Gastroesophageal sphincter (tissue), 4 donors: ENCODE data around the gene AK8. TPM values are rescaled to one million over a fixed set of nuclear protein-coding genes. Genes with fewer than 3 reads are reported as not detected.

ENCODE experiments used
- ATAC-seq: fragments of 150-250 bp; one replicate; pipeline ENCODE4 v1.9.1; 2016; ENCODE audit warnings: mild to moderate bottlenecking, moderate library complexity
- H3K27ac ChIP-seq, 4 donors: fragments of 200-600 bp; sonication (generic) in 3 of 4; 1 replicate in 3 of 4; 2 replicates in 1 of 4; pipeline ENCODE4 v1.5.1; 2016 to 2019
- H3K27me3 ChIP-seq: fragments of 200-600 bp; sonication (generic); one replicate; pipeline ENCODE4 v1.5.1; 2019
- H3K36me3 ChIP-seq, 2 donors: fragments of 200-600 bp; sonication (generic); one replicate each; pipeline ENCODE4 v1.5.1; 2019; ENCODE audit warnings: control low read depth in 1 of 2
- H3K4me1 ChIP-seq, 3 donors: fragments of 200-600 bp; sonication (generic); 1 replicate in 2 of 3; 2 replicates in 1 of 3; pipeline ENCODE4 v1.5.1; 2016 to 2019; ENCODE audit warnings: control low read depth in 2 of 3
- H3K4me3 ChIP-seq, 2 donors: fragments of 200-600 bp; sonication (generic); one replicate each; pipeline ENCODE4 v1.5.1; 2019; ENCODE audit warnings: mild to moderate bottlenecking in 1 of 2, moderate library complexity in 1 of 2
- H3K9me3 ChIP-seq, 3 donors: fragments of 200-600 bp; sonication (generic); one replicate each; pipeline ENCODE4 v1.5.1; 2017 to 2019; ENCODE audit warnings: control low read depth in 2 of 3
- EP300 ChIP-seq: sonication (generic); formaldehyde crosslinking; IDR thresholded peaks from one replicate; pipeline ENCODE4 v1.6.1; 2017; ENCODE audit warnings: antibody characterized with exemption, mild to moderate bottlenecking
- POLR2A ChIP-seq, 2 donors: fragments of 450-650 bp; IDR thresholded peaks; one replicate each; pipeline ENCODE4 v1.6.1; 2017; ENCODE audit warnings: antibody characterized with exemption in 2 of 2, mild to moderate bottlenecking in 2 of 2, moderate library complexity in 1 of 2
- POLR2AphosphoS5 ChIP-seq: sonication (generic); formaldehyde crosslinking; IDR thresholded peaks from one replicate; pipeline ENCODE4 v1.6.1; 2017; ENCODE audit warnings: antibody characterized with exemption
- WGBS, 2 donors: methylation state at CpG; one replicate each; pipeline ENCODE4 v1.1.5; 2018; ENCODE audit warnings: low coverage in 1 of 2; 5-methylcytosine and 5-hydroxymethylcytosine counted together
- total RNA-seq, 4 donors: library from RNA; depleted of rRNA; stranded (reverse); fragments of >200 nt; gene quantifications; one replicate each; pipeline ENCODE4 v1.1.0, GENCODE V29; 2016
- TF ChIP-seq, protein P1 (sequence below), 4 experiments: fragments of 200-600 bp in 2 of 4; fragments of 450-650 bp in 2 of 4; sonication (generic) in 1 of 4; IDR thresholded peaks; one replicate each; pipeline ENCODE4 v1.5.1; 2017 to 2019; ENCODE audit warnings: antibody characterized with exemption in 4 of 4, mild to moderate bottlenecking in 2 of 4, moderate library complexity in 2 of 4

Gene AK8
- total RNA-seq, 4 donors from 2014 or later, result 0.31 to 0.81 (median 0.63) TPM

DNA sequence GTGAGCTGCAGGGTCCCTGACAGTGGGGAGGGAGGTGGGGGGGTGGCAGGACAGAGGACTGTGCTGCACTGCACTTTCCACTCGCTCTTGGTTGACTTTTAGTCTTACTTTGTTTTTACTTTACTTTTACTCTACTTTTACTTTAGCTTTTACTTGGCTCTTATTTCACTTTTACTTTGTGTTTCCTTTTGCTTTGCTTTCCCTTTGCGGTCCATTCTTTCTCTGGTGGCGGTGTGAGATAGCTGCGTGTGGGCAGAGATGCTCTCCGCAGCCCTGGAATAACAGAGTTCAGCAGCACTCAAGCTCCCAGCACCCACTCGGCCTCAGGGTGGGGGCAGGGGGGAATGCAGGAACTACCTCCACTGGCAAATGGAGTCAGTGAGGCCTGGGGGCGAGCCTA lies 4.7 kb downstream of the AK8 start:
- Histone ChIP-seq H3K36me3 (no peaks in the 10 kb centered on the region), H3K9me3 (no peaks in the 10 kb centered on the region), H3K27me3 (no peaks in the 10 kb centered on the region), H3K4me3 (no peak overlapping the region), H3K27ac (no peak overlapping the region), H3K4me1 (peaks cover 0 to 27% (median 4%) of the 10 kb centered on the region in 3 donors)
- ATAC-seq, result no peak
- TF ChIP-seq, protein P1, sequence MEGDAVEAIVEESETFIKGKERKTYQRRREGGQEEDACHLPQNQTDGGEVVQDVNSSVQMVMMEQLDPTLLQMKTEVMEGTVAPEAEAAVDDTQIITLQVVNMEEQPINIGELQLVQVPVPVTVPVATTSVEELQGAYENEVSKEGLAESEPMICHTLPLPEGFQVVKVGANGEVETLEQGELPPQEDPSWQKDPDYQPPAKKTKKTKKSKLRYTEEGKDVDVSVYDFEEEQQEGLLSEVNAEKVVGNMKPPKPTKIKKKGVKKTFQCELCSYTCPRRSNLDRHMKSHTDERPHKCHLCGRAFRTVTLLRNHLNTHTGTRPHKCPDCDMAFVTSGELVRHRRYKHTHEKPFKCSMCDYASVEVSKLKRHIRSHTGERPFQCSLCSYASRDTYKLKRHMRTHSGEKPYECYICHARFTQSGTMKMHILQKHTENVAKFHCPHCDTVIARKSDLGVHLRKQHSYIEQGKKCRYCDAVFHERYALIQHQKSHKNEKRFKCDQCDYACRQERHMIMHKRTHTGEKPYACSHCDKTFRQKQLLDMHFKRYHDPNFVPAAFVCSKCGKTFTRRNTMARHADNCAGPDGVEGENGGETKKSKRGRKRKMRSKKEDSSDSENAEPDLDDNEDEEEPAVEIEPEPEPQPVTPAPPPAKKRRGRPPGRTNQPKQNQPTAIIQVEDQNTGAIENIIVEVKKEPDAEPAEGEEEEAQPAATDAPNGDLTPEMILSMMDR (IDR thresholded peaks at IDR 0.05), result no peak
- no peak for TF ChIP-seq POLR2A (IDR thresholded peaks at IDR 0.05)
- no peak for TF ChIP-seq EP300
- WGBS, 2 donors, result 63 to 100% methylated on average over 2 of the region's 7 CpGs

DNA sequence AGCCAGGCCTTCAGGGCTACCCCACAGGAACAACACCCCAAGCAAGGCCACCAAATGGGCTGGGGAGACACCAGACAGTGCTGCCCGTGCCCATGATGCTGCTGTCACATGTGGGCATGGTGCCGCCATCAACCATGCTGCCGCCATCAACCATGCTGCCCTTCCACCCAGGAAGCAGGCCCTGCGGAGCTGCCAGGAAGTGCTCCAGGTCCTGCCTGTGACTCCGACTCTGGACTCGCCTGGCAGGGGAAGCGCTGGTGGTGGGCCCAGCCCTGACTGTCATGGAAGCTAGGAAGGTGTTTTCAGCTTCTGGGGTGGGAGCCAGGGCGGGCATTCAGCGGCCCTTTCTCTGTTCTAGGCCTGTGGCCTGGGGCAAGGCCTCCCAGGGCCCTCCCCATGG lies 8.8 kb downstream of the AK8 start:
- TF ChIP-seq, protein P1 (IDR thresholded peaks at IDR 0.05), result no peak
- TF ChIP-seq EP300, result no peak
- TF ChIP-seq POLR2A (IDR thresholded peaks at IDR 0.05), result no peak
- no peak for TF ChIP-seq POLR2AphosphoS5

DNA sequence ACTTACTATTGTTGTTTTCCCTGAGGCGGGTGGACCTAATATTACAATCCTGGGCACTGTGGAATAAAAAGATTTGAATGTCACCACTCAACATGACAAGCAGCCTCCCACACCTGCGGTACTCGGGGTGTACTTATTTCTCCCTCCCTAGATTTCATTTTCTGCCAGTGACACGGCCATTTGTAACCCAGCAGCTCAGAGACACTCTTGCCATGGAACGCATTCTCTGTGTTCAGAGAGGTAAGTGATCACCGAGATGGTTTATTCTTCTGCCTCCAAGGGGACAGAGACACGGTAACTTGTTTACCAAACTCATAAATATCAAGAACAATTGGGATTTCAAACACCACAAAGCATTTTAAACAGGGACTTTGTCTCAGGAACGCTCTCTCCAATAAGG lies 11.2 kb downstream of the AK8 start:
- Histone ChIP-seq H3K9me3 (no peaks in the 10 kb centered on the region), H3K4me3 (no peak overlapping the region), H3K27ac (no peak overlapping the region), H3K27me3 (no peaks in the 10 kb centered on the region), H3K4me1 (peaks cover 0 to 18% (median 0%) of the 10 kb centered on the region in 3 donors), H3K36me3 (peaks cover 0 to 6% of the 10 kb centered on the region in 2 donors)
- ATAC-seq, result no peak
- TF ChIP-seq, protein P1 (IDR thresholded peaks at IDR 0.05), result no peak
- TF ChIP-seq EP300, result no peak
- TF ChIP-seq POLR2A (IDR thresholded peaks at IDR 0.05), result no peak
- TF ChIP-seq POLR2AphosphoS5, result no peak
- WGBS, 2 donors, result 74 to 80% methylated on average over 7 to 8 of the region's 8 CpGs

More for the DNA sequence above, 8.8 kb downstream of the AK8 start:
- no peak overlapping the region for H3K4me3 ChIP-seq
- no peaks in the 10 kb centered on the region for H3K9me3 ChIP-seq
- no peaks in the 10 kb centered on the region for H3K36me3 ChIP-seq
- no peaks in the 10 kb centered on the region for H3K27me3 ChIP-seq
- no peak overlapping the region for H3K27ac ChIP-seq
- no peak for ATAC-seq
- 80% methylated on average over 3 of the region's 9 CpGs; no CpG with 5 or more reads in 1 of the 2 donors for WGBS, 2 donors
- H3K4me1 ChIP-seq, result peaks cover 0 to 19% (median 0%) of the 10 kb centered on the region in 3 donors

DNA sequence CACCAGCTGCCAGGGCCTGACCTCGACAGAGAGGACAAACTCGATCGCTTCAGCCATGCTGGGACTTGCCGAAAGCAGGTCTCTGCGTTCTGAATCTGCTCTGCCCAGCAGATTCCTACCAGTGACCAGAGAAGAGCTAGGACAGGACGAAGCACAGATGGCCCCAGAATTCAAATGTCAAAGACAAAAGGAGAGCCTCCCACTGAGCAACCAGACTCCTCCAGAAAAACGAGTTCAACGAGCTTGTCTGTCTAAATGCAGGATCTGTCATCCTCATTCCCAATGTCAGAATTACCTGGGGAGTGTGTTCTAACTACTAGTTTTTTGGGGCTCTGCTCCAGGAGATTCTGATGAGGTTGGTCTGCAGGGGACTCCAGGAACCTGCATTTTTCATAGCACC lies 13.4 kb downstream of the AK8 start:
- TF ChIP-seq, protein P1 (IDR thresholded peaks at IDR 0.05), result no peak
- no peak for TF ChIP-seq POLR2A (IDR thresholded peaks at IDR 0.05)
- no peak for TF ChIP-seq POLR2AphosphoS5
- TF ChIP-seq EP300, result no peak
- no peak for ATAC-seq
- WGBS, 2 donors, result 45 to 67% methylated on average over 3 to 8 of the region's 8 CpGs
- Histone ChIP-seq H3K9me3 (no peaks in the 10 kb centered on the region), H3K27me3 (no peaks in the 10 kb centered on the region), H3K27ac (no peak overlapping the region), H3K36me3 (peaks cover 0 to 6% of the 10 kb centered on the region in 2 donors), H3K4me3 (no peak overlapping the region), H3K4me1 (no peaks in the 10 kb centered on the region)

DNA sequence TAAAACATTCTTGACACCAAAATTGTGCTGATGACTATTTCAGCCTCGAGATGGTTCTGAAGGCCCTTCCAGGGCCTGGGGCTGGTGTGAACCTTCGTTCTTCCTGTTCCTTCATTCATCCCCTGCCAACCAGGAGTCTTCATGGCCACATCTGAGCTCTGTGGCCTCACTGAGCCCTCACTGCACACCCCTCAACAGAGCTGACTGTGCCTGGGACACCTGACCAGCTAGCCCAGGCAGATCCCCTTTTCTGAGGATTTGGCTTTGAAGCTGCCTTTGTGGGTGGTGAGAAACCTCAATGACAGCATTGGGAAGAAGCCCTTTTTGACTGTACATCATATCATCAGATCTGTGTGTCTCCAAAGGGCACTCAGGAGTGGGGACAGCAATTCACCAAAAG lies 13.8 kb downstream of the AK8 start:
- Histone ChIP-seq H3K9me3 (no peaks in the 10 kb centered on the region), H3K36me3 (peaks cover 0 to 6% of the 10 kb centered on the region in 2 donors), H3K4me1 (no peaks in the 10 kb centered on the region), H3K27me3 (no peaks in the 10 kb centered on the region), H3K27ac (no peak overlapping the region), H3K4me3 (no peak overlapping the region)
- ATAC-seq, result no peak
- TF ChIP-seq, protein P1 (IDR thresholded peaks at IDR 0.05), result no peak
- TF ChIP-seq EP300 (no peak), POLR2AphosphoS5 (no peak), POLR2A (IDR thresholded peaks at IDR 0.05) (no peak)
- 69 to 92% methylated on average over 2 of the region's 2 CpGs for WGBS, 2 donors
